HepG2 (cell line): Measurements from ENCODE around the gene MRM2. TPM values are rescaled to one million over a fixed set of nuclear protein-coding genes. Genes with fewer than 3 reads are reported as not detected.

Experiments
- ARHGAP35 ChIP-seq: sonication (generic); formaldehyde crosslinking; IDR thresholded peaks from 2 replicates; pipeline ENCODE4 v1.9.0; 2022; ENCODE audit warnings: mild to moderate bottlenecking, inconsistent platforms, moderate library complexity, missing genetic modification reagents, borderline replicate concordance
- BRD4 ChIP-seq: sonication (generic); formaldehyde crosslinking; IDR thresholded peaks from 2 replicates; pipeline ENCODE4 v1.4.0; 2020; ENCODE audit warnings: missing genetic modification reagents
- CCDC6 ChIP-seq: sonication (generic); formaldehyde crosslinking; IDR thresholded peaks from 2 replicates; pipeline ENCODE4 v1.8.1; 2022; ENCODE audit warnings: mild to moderate bottlenecking, missing genetic modification reagents, moderate library complexity
- DMTF1 ChIP-seq: sonication (generic); formaldehyde crosslinking; IDR thresholded peaks from 2 replicates; pipeline ENCODE4 v1.4.0; 2020; ENCODE audit warnings: mild to moderate bottlenecking, missing genetic modification reagents
- EED ChIP-seq: sonication (generic); formaldehyde crosslinking; IDR thresholded peaks from 2 replicates; pipeline ENCODE4 v1.5.0; 2020; ENCODE audit warnings: mild to moderate bottlenecking, missing genetic modification reagents
- LRRFIP1 ChIP-seq: sonication (generic); formaldehyde crosslinking; conservative IDR thresholded peaks from 2 replicates; pipeline ENCODE4 v1.4.0; 2020; ENCODE audit warnings: missing genetic modification reagents
- MIER3 ChIP-seq: IDR thresholded peaks from 2 replicates; pipeline ENCODE4 v1.6.1; 2016; ENCODE audit warnings: missing compliant biosample characterization, borderline replicate concordance
- NFKB2 ChIP-seq: sonication (generic); formaldehyde crosslinking; IDR thresholded peaks from 2 replicates; pipeline ENCODE4 v1.4.0; 2020; ENCODE audit warnings: missing genetic modification reagents, borderline replicate concordance
- PPARG ChIP-seq: conservative IDR thresholded peaks from 2 replicates; pipeline ENCODE4 v1.6.1; 2016; ENCODE audit warnings: missing biosample characterization, missing genetic modification reagents
- RFX5 ChIP-seq: IDR thresholded peaks from 2 replicates; pipeline ENCODE4 v1.6.1; 2011; ENCODE audit warnings: low read depth, low read length, improper control_type of control experiment
- SNAPC4 ChIP-seq: sonication (generic); formaldehyde crosslinking; IDR thresholded peaks from 2 replicates; pipeline ENCODE4 v1.4.0; 2020; ENCODE audit warnings: mild to moderate bottlenecking, missing genetic modification reagents
- SRSF1 ChIP-seq: fragments of 200-400 bp; formaldehyde crosslinking; optimal IDR thresholded peaks from 2 replicates; pipeline ENCODE3; 2017; ENCODE audit warnings: mild to moderate bottlenecking, low read depth, low read length, moderate library complexity
- ZNF547 ChIP-seq: sonication (generic); formaldehyde crosslinking; IDR thresholded peaks from 2 replicates; pipeline ENCODE4 v1.5.1; 2020; ENCODE audit warnings: mild to moderate bottlenecking, missing genetic modification reagents
- ZNF577 ChIP-seq: sonication (generic); formaldehyde crosslinking; IDR thresholded peaks from 2 replicates; pipeline ENCODE4 v1.4.0; 2020; ENCODE audit warnings: mild to moderate bottlenecking, low read depth, missing genetic modification reagents, borderline replicate concordance
- ZNF670 ChIP-seq: sonication (generic); formaldehyde crosslinking; IDR thresholded peaks from 2 replicates; pipeline ENCODE4 v1.8.0; 2022; ENCODE audit warnings: mild to moderate bottlenecking, missing genetic modification reagents, borderline replicate concordance
- ZNF75D ChIP-seq: sonication (generic); formaldehyde crosslinking; IDR thresholded peaks from 2 replicates; pipeline ENCODE4 v1.8.1; 2023; ENCODE audit warnings: missing genetic modification reagents, mild to moderate bottlenecking, borderline replicate concordance
- ZNF775 ChIP-seq: sonication (generic); formaldehyde crosslinking; IDR thresholded peaks from 2 replicates; pipeline ENCODE4 v1.4.0; 2020; ENCODE audit warnings: missing genetic modification reagents, mild to moderate bottlenecking, moderate library complexity, borderline replicate concordance
- polyA plus RNA-seq, 8 experiments: library from polyadenylated mRNA; depleted of rRNA in 3 of 8; stranded (reverse) in 7 of 8; unstranded in 1 of 8; fragments of >200 nt; fragmentation: Illumina TruSeq in 4 of 8; extraction: Trizol in 4 of 8; gene quantifications; 2 replicates each; pipeline versions ENCODE4 v1.2.1 to v1.2.3, GENCODE V29; 2011 to 2016; ENCODE audit warnings: low read depth in 4 of 8, missing spikeins in 1 of 8, mixed read lengths in 1 of 8; ENCODE audit not compliant: insufficient read depth in 1 of 8
- total RNA-seq, 5 experiments: library from RNA; depleted of rRNA; stranded (reverse); fragments of >200 nt; fragmentation: Illumina TruSeq; extraction: Trizol; gene quantifications; 2 replicates each; pipeline ENCODE4 v1.2.3, GENCODE V29; 2016; ENCODE audit warnings: low read depth in 1 of 5

The MRM2 gene
- total and polyA plus RNA-seq, 2 of the 13 experiments (the other 11 are each of a cell fraction or from before 2014, with no cell fraction given): 13.2 to 34.2 TPM

- TF ChIP-seq DMTF1 (CRISPR knock-in tag): no peak
- TF ChIP-seq ZNF75D (CRISPR knock-in tag): no peak
- TF ChIP-seq EED (CRISPR knock-in tag): peak; percentile 68
- 0 out of 2 replicates have a peak, but pooled peaks have one; percentile 59 for TF ChIP-seq BRD4
- no peak for TF ChIP-seq RFX5
- peak; percentile 83; the same call in 1 of the 2 replicates for TF ChIP-seq NFKB2 (CRISPR knock-in tag)
- no peak for TF ChIP-seq ZNF670 (CRISPR knock-in tag)
- TF ChIP-seq ARHGAP35 (CRISPR knock-in tag): peak; percentile 73; the same call in 1 of the 2 replicates
- 0 out of 2 replicates have a peak, but pooled peaks have one; percentile 45 for TF ChIP-seq SNAPC4 (CRISPR knock-in tag)
- TF ChIP-seq ZNF775 (CRISPR knock-in tag): no peak
- TF ChIP-seq LRRFIP1 (CRISPR knock-in tag): no peak
- TF ChIP-seq ZNF577: no peak
- 0 out of 2 replicates have a peak, but pooled peaks have one; percentile 19 for TF ChIP-seq ZNF547 (CRISPR knock-in tag)
- no peak for TF ChIP-seq CCDC6 (CRISPR knock-in tag)
- no peak for TF ChIP-seq PPARG (CRISPR knock-in tag)
- peak; percentile 48; the same call in 1 of the 2 replicates for TF ChIP-seq MIER3 (CRISPR knock-in tag)
- peak; percentile 53 for TF ChIP-seq SRSF1
Measured at GRCh38 chr7:2232766-2233520, 9.1 kb downstream of the MRM2 start, which contains the start of gene MAD1L1 (continued).
